ENCODE results near the gene TMIGD3.
"Not testable (repeated sequence)": the region's sequence is repeated elsewhere in the genome, so short reads cannot be mapped to it uniquely, and the experiment has no call there.

TMIGD3 gene

DNA sequence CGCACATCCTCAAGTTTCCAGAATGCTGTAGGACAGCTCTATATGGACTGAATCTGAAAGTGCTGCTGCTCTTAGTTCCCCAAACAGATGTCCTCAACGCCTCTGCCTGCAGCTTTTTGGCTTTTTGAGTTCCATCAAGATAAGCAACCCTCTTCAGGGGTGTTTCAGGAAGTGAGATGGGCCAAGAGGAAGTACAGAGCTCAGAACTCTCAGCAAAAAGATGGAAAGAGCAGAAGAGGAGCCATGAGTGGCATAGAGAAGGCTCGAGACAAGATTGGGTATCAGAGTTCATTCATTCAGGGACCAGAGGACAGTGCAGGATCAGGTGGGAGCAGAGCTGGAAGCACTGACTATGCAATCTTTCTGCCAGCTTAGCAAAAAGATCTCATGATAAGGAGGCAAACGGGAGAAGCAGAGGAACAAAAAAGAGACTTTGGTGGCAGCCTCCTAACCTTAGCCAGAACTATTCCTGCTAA, at the start of gene TMIGD3, which contains the start of gene ADORA3:
Gene TMIGD3 (minus strand): TSS at position 49 of the 476 bp plus-strand sequence. CDS start 279 bp downstream, outside the sequence.
Gene ADORA3 (minus strand): TSS at position 49 of the 476 bp plus-strand sequence. CDS start 279 bp downstream, outside the sequence.
- DNase-seq (ENCODE audit: low spot score): no peak

DNA sequence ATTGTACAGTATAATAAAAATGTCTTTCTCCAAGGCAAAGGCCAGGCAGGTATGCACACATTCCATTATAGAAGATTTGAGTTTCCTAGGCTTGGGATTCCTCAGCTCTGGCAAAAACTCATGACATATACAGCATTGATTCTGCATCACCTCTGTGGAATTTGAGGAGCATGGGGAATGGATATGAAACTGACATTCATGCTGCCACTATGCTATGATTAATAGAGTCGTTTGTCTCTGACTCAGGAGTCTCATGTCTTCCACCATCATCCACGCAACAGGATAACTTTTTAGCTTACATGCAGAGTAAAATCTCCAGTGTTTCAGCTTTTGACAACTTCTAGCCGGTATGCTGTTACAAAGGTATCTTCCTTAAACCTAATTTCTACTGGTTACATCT, 49.8 kb upstream of the TMIGD3 start:
- no peak for DNase-seq (ENCODE audit: low spot score)

DNA sequence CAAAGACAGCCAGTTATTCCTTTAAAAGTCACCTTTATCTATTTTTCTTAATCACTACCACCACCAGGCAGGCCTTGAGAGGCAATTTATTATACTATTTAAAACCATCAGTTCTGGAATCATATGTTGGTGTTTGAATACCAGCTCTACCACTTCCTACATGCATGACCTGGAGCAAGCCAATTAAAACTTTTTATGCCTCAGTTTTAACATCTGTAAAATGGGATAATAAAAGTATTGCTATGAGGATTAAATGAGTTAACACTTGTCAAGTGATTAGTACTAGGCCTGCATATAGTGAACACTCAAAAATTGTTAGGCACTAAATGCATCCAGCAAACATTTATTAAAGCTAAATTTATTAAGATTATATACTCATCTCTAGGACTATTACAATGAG, 49.2 kb upstream of the TMIGD3 start:
- DNase-seq (ENCODE audit: low spot score): no peak

DNA sequence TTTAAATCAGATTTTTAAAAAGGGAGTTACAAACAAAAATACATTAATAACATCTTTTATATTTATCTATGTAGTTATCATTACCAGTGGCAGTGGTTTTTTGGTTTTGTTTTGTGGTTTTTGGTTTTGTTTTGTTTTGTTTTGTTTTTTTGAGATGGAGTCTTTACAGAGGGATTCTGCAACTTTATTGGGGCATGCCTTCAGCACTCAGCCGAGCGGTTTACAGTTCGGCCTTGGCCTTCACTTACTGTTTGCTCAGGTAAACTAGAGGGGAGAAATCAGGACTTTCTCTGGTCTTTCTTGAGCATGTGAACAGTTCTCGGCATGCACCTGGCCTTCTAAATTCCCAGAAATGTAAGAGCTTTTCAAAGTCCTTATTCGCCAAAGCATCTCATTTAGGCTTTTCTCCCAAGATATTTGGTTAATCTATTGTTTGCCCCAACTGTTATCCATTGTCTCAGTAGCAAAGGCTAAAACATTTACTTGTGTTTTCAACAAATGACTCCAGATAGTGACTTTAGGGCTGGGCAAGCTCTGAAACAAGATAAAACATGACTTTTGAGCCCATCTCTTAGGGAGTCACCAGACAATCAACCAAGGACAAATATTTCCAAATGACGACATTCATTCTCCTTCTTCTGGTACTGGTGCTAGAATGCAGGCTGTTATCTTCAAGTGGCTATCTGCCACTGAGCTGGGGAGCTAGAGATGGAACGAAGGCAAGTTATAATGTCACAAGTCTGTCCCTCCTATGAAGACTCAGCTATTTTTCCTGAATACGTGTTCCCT, 48.4 kb upstream of the TMIGD3 start:
- DNase-seq (ENCODE audit: low spot score): peak; percentile 22

DNA sequence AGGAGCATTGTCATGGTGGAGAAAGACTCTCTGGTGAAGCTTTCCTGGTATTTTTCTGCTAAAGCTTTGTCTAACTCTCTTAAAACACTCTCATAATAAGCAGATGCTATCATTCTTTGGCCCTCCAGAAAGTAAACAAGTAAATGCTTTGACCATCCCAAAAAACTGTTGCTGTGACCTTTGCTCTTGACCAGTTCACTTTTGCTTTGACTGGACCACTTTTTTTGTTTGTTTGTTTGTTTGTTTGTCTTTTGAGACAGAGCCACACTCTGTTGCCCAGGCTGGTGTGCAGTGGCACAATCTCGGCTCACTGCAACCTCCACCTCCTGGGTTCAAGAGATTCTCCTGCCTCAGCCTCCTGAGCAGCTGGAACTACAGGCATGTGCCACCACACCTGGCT, 44.4 kb upstream of the TMIGD3 start:
- not testable (repeated sequence) for DNase-seq (ENCODE audit: low spot score)

DNA sequence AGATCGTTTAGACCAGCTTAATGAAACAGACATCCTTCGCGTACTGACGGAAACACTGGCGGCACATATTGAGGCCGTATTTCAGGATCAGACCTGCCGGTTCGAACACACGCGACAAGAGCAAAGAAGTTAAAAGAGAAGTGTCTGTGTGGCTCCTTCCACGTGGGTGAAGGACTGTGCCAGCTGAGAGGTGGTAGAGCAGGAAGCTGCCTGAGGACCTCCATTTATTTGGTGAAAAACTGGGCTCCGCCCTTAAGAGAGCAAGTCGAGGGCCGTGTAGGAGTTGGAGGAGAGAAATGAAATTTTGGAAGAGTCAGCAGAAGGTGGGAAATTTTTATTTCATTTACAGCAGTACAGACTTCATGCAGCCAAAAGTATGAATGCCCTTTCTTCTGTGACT, 38.8 kb upstream of the TMIGD3 start:
- no peak for DNase-seq (ENCODE audit: low spot score)

DNA sequence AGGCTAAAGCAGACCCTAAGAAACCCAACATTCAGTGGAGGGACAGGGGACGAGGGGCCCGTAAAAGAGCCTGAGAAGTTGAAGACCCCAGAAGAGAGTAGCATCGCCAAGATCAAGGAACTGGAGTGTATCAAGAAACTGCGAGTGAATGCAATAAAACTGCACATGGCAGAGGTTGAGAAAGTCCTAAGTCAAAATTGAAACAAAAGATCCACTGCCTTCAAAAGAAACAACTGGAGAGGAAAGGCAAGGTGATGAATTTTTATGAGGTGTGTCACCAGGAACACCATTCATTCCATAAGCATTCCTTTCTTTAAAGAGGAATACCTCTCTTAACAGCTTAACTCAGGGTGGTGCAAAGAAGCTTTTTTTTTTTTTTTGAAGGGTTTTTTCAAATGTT, 38.3 kb upstream of the TMIGD3 start:
- DNase-seq (ENCODE audit: low spot score): no peak

DNA sequence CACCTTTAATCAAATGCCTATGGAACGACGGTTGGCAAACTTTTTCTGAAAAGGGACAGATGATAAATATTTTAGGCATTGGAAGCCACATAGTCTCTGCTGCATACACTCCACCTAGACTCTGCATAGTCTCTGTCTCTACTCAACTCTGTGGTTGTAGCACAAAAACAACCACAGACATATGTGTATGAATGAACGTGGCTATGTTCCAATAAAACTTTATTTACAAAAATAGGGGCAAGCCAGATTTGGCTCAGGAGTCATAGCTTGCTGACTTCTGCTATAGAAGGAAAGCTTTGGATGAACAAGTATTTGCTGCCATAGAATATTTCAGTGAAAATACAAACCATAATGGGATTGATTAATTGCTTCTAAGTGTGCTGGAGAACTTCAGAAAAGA, 37.5 kb upstream of the TMIGD3 start:
- DNase-seq (ENCODE audit: low spot score): no peak

DNA sequence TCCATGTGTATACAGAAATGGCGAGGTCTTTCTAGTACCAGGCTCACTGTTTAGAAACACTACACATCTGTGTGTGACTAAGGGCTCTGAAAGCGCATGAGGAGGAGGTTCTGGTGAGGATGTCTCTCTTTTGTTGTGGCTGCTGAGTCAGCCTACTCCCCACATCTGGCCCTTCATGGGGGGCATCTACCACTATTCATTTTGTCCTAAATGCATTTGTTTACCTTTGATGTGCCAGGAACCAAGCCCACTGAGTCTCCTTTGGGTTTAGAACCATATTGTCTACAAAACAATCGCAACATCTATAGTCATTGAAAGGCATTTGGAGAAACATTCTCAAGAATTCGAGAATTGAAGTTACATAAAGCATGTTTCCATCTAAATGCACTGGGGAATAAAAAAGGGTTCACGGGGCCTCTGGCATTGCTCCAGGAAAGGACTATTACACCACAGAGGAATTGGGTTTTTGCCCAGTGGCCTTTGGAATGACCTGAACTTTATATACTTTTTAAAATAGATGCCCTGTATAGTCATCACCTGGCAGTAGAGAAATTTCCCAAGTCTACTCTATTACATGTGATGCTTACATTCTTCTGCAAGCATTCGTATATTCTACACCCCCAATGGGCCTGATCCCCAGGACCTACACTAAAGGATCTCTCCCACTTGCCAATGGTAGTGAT, 35.1 kb upstream of the TMIGD3 start:
- no peak for DNase-seq (ENCODE audit: low spot score)

DNA sequence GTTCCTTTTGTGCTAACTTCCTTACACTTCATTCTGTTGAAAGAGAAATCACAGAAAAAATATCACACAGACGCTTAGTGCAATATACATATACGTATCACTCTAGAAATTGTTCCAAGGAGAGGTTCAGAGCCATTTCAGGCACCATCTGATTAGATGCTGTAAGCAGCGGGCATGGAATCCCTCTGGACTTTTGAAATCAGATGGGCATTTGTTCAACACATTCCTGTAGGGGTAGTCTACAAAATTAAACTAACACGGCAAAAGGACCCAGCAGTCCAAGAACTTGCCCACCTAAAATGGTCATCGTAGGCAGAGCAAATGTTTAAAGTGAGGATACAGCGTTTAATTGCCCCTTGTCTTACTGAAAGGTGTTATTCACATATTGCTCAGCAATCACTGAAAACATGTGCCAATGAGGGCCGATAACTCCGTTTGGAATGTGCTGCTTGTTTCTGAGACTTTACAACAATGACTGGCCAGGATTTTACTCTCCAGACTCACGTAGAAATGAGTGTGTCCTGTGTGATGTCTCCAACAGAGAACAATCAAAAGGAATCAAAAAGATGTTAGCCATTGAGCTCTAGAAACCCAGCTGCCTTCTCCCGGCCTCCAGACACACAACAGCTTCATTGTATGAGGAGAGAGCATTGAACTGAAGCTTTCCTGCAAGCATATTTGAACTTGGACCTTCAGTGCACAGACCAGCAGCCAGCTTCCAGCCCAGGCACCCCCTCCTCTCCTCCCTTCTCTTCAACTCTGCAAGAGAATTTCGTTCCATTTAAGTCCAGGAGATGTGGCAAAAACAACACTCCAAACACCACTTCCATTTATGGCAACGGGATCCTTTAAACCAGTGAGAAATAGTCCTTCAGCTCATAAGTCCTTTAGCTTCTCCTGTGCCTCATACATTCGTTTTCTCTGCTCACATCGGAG, 32.1 kb upstream of the TMIGD3 start:
- DNase-seq (ENCODE audit: low spot score): no peak

DNA sequence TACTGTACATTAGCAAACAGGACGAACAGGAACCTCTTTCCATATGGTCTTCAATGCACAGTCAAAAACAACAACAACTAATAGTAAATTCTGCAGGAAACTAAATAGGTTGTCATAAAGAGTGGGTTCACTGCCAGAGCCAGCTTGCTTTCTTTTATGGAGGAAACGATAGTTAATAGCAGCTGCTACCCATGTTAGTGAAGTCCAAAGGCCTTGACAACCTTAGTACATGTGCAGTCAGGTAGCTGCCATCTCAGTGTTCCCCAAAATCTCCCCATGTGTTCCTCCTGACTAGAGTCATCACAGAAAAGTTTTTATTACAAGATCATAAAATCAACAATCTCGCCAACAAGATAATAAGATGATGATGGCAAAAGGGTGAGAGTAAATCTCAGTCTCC, 16.6 kb upstream of the TMIGD3 start:
- DNase-seq (ENCODE audit: low spot score): no peak

DNA sequence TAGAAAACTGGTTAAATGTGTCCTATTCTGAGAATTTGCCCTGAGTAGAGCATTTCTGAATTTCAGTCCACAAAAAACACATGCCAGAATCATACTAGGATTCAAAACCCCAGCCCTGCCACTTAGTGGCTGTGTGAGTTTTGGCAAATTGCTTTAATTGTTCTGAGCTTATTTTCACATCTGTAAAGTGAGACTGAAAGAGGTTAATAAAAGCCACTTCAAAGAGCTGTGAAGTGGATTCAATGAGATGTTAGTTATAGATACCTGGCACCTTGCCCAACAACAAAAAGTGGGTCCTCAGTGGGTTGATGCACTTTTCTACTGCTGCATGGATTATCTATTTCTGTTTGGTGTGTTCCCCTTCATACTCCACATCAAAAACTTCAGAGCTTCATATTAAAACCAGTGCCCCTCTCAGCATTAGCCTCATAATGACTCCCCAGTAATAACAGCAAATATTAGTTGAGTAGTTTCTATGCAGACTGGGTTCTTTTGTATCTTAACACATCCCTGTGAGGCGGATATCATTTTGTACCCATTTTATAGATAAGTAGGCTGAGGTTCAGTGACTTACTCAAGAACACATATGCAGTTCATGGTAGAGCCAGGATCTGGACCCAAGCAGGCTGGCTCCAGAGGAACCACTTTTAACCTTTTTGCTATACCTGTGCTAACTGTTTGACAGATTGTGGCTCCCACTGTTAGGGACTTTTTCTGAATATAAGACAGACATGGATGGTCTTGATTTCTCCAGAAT, 14.2 kb upstream of the TMIGD3 start:
- DNase-seq (ENCODE audit: low spot score): no peak

DNA sequence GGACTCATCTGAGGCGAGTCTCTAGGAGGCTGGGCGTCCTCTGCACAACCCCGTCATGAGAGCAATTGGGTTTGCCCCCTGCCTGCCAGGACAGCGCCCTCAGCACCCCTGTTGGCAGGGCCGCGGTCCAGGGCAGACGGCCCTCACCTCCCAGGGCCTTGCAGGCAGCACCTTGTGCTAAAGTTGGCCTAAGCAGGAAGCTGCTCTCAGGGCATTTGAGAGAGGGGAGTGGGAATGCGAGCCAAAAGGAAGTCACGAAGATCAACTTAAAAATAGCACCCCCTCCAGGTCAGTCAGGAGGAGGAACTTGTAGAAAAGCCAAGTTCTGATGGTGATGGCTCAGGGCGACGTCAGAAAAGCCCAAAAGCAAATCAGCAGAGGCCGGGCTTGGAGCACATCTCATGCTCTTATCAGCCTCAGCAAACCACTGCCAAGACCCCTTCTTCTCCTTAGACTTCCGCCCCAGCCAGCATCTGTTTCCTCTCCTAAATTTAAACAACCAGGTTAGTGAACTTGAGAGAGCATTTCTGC, 12.6 kb upstream of the TMIGD3 start:
- peak; percentile 24 for DNase-seq (ENCODE audit: low spot score)

DNA sequence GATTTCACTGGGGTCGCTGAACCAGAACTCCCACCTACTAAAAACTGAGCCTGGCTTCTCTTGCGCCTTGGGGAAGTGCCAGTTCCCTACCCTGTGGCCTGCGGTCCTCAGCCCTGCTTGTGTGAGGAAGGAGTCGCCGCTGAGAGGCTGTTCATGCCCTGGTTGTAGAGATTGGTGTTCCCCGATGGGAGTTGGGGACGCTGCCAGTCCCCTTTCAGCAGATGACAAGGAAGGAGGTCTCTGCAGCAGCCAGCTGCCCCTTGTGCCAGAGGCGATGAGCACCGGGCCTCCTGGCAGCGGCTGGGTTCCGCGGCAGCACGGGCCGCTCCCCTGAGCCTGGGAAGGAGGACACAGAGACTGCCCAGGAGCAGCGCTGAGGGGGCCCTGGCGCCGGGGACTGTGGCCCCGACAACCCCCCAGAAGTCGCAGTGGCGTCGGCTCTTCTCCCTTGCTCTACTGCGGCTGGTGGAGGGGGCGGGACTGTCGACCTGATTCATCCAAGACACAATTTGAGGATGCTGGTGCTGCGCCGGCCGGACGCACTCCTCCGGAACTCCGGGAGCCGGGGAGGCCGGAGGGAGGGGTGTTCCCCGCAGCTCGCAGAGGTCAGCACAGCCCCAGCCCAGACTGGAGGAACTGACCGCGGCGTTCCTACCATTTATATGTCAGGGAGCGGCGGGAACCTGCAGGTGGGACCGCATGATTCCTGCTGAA, 12.0 kb upstream of the TMIGD3 start:
- DNase-seq (ENCODE audit: low spot score): no peak

DNA sequence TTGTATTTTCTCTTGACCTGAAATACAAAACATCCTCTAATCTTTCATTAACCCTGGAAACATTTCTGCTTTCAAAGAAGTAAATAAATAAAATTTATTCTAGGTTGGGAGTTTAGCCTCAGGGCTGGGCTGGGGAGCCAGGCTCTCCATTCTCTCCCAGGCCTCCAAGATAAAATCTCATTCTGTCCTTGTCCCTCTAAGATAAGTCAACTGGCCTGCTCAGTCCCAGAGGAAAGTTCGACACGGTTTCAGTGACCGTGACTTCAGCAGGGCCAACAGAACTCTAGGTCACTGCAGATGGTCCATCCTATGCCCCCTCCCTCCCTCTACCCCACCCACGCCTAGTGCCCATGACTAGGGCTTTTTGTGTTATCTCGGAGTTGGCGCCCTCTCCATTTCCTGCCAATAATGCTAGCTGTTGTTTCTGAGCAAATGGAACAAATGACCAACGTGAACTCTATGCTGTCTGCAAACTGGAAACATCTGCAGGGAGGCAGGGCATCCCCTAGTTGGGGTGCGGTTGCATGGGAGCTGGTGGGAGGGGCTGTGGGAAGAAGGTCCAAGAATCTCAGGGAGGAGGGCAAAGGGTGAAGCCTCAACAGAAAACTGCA, 10.1 kb upstream of the TMIGD3 start:
- peak; percentile 34 for DNase-seq (ENCODE audit: low spot score)

DNA sequence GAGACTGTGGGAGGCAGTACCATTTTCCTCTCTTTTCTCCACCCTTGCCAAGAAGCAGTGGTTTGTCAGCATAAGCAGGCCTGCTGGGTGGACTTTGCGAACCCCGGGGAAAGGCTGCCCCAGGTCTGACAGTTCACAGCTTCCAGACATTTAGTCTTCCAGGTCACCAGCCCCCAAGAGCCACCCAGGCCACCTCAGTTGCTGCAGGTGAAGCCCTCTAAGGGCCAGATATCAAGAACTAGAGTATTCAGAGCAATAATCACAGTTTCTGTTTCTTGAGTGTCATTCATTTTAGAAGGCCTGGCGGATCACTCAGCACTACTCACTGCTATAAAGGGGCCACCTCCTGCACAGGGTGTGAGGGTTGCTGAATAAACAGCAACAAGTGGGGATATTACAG, 9.5 kb upstream of the TMIGD3 start:
- DNase-seq (ENCODE audit: low spot score): no peak

DNA sequence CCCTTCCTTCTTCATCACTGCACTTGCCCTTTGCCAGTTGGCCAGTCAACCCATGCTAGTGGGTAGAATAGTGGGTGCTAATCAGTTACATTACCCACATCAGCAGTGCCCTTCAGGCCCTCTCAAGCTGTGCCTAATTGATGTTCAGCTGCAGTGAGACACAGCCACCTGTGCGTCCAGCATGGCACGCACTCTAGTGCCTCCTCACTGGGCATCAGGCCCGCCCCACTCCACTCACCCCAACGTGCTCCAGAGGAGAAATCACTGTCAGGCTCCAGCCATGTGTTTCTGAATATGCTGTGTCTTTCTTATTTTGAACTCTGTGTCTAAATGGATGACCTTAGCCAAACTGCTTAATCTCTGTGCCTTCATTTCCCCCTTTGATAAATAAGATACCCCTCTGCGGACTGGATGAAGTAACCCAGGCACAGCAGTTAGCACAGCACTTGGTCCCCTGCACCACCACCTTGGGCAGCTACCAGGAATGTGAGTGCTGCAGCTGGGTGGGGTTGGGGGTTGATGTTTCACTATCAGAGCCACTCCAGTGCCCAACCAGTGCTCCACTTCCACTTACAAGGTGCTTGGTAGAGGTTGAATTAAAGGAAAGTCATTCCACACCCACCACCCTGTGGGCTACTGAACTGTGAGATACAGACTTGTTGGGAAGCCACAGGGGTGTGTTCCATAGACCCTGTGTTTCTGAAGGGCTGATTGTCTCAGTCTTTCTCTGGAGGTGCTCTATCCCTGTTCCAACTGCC, 8.9 kb upstream of the TMIGD3 start:
- no peak for DNase-seq (ENCODE audit: low spot score)

DNA sequence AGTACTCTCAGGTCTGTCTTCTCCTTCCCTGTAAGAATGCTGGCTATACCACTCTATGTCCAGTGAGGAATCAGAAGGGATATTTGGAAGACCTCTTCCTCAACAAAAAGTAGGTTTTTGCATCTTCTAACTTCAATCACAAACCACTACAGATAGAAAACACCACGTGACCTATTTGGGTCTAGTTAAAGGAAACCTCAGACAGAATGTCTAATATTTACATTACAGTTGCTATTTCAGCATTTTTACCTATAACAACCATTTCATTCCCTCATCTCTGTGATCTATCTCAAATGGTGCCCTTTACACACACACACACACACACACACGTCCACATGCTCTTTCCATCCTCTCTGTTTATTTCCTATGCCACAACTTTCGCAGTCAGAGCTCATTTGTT, 7.9 kb upstream of the TMIGD3 start:
- DNase-seq (ENCODE audit: low spot score): no peak

DNA sequence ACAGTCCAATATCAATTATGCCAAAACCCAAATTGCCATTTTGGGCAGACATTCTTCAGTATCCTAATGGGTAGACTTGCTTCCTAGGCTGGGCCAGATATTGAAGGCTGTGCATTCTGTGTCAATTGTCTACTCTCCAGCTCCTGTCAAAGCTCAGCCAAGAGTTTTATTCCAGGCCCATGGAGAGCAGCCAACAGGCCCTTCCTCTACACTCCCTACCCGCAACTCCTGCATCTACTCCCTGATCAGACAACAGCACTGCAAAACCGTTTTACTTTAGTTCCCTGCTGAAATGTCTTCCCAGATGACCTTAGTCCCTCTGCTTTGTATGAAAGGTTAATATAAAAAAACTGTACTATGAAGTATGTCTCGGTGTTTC, 6.6 kb upstream of the TMIGD3 start:
- no peak for DNase-seq (ENCODE audit: low spot score)
